GM12878 (cell line): Measurements from ENCODE around the gene TRIM45. TPM values are rescaled to one million over a fixed set of nuclear protein-coding genes. Genes with fewer than 3 reads are reported as not detected.

Source experiments
- ATF7 ChIP-seq: fragments of 450-650 bp; IDR thresholded peaks from 2 replicates; pipeline ENCODE4 v1.6.1; 2016; ENCODE audit warnings: low read depth, mild to moderate bottlenecking
- BRCA1 ChIP-seq: IDR thresholded peaks from 2 replicates; pipeline ENCODE4 v1.6.1; 2011; ENCODE audit warnings: low read depth, low read length, improper control_type of control experiment
- DPF2 ChIP-seq: fragments of 450-650 bp; IDR thresholded peaks from 2 replicates; pipeline ENCODE4 v1.6.1; 2017; ENCODE audit warnings: mild to moderate bottlenecking
- EGR1 ChIP-seq, 2 experiments: IDR thresholded peaks; 1 replicate in 1 of 2; 2 replicates in 1 of 2; pipeline ENCODE4 v1.6.1; 2011 to 2012; ENCODE audit warnings: low read depth in 2 of 2, low read length in 2 of 2, borderline replicate concordance in 1 of 2, mild to moderate bottlenecking in 1 of 2, moderate library complexity in 1 of 2
- ESRRA ChIP-seq: IDR thresholded peaks from 2 replicates; pipeline ENCODE4 v1.6.1; 2012; ENCODE audit warnings: mild to moderate bottlenecking, low read length, improper control_type of control experiment
- FOS ChIP-seq: IDR thresholded peaks from 3 replicates; pipeline ENCODE4 v1.6.1; 2011; ENCODE audit warnings: borderline replicate concordance; ENCODE audit not compliant: insufficient read length; ENCODE audit errors: extremely low read depth
- FOXK2 ChIP-seq: fragments of 450-650 bp; IDR thresholded peaks from 2 replicates; pipeline ENCODE4 v1.6.1; 2017; ENCODE audit warnings: mild to moderate bottlenecking, moderate library complexity
- IKZF1 ChIP-seq: fragments of 450-650 bp; conservative IDR thresholded peaks from 2 replicates; pipeline ENCODE4 v1.6.1; 2017; ENCODE audit warnings: antibody characterized with exemption, mild to moderate bottlenecking
- IKZF2 ChIP-seq, 2 experiments: fragments of 450-650 bp; IDR thresholded peaks; 2 replicates each; pipeline ENCODE4 v1.6.1; 2017; ENCODE audit warnings: mild to moderate bottlenecking in 2 of 2, moderate library complexity in 2 of 2
- JUNB ChIP-seq: IDR thresholded peaks from 2 replicates; pipeline ENCODE4 v1.6.1; 2016; ENCODE audit warnings: antibody characterized with exemption, mild to moderate bottlenecking
- JUND ChIP-seq: IDR thresholded peaks from 2 replicates; pipeline ENCODE4 v1.6.1; 2012; ENCODE audit warnings: low read depth, mild to moderate bottlenecking, low read length, improper control_type of control experiment, moderate library complexity
- MTA3 ChIP-seq: IDR thresholded peaks from 2 replicates; pipeline ENCODE4 v1.6.1; 2012; ENCODE audit warnings: low read length, inconsistent platforms, borderline replicate concordance
- NBN ChIP-seq: fragments of 450-650 bp; IDR thresholded peaks from 2 replicates; pipeline ENCODE4 v1.6.1; 2016
- POLR2A ChIP-seq: IDR thresholded peaks from 2 replicates; pipeline ENCODE4 v1.6.1; 2011; ENCODE audit warnings: low read depth, mild to moderate bottlenecking, low read length
- RAD21 ChIP-seq: IDR thresholded peaks from 2 replicates; pipeline ENCODE4 v1.6.1; 2011; ENCODE audit warnings: mild to moderate bottlenecking, low read depth, low read length, moderate library complexity; ENCODE audit not compliant: insufficient read depth
- RAD51 ChIP-seq: fragments of 450-650 bp; IDR thresholded peaks from 2 replicates; pipeline ENCODE4 v1.6.1; 2016; ENCODE audit warnings: moderate library complexity, mild to moderate bottlenecking, inconsistent platforms
- RFX5 ChIP-seq: IDR thresholded peaks from 2 replicates; pipeline ENCODE4 v1.6.1; 2011; ENCODE audit warnings: low read depth, low read length, improper control_type of control experiment
- SIN3A ChIP-seq: IDR thresholded peaks from 2 replicates; pipeline ENCODE4 v1.6.1; 2012; ENCODE audit warnings: low read depth, low read length, improper control_type of control experiment
- SMAD5 ChIP-seq: IDR thresholded peaks from 2 replicates; pipeline ENCODE4 v1.6.1; 2016; ENCODE audit warnings: antibody characterized with exemption, low read depth
- SMARCA5 ChIP-seq: fragments of 450-650 bp; IDR thresholded peaks from 2 replicates; pipeline ENCODE4 v1.6.1; 2017; ENCODE audit warnings: mild to moderate bottlenecking
- SMC3 ChIP-seq: IDR thresholded peaks from 2 replicates; pipeline ENCODE4 v1.6.1; 2011; ENCODE audit warnings: low read length, improper control_type of control experiment, borderline replicate concordance
- STAT1 ChIP-seq: fragments of 450-650 bp; conservative IDR thresholded peaks from 2 replicates; pipeline ENCODE4 v1.6.1; 2014; ENCODE audit warnings: antibody characterized with exemption, mild to moderate bottlenecking
- SUPT20H ChIP-seq: IDR thresholded peaks from 2 replicates; pipeline ENCODE4 v1.6.1; 2011; ENCODE audit warnings: low read depth, mild to moderate bottlenecking, low read length, moderate library complexity, borderline replicate concordance; ENCODE audit not compliant: control insufficient read depth
- TAF1 ChIP-seq: IDR thresholded peaks from 2 replicates; pipeline ENCODE4 v1.6.1; 2011; ENCODE audit warnings: mild to moderate bottlenecking, low read depth, low read length, borderline replicate concordance
- YY1 ChIP-seq: IDR thresholded peaks from 2 replicates; pipeline ENCODE4 v1.6.1; 2011; ENCODE audit warnings: low read depth, mild to moderate bottlenecking, low read length
- polyA plus RNA-seq, 11 experiments: library from polyadenylated mRNA; depleted of rRNA in 4 of 11; unstranded in 6 of 11; stranded (reverse) in 5 of 11; fragments of >200 nt; fragmentation: Nextera tagmentation in 4 of 11; fragmentation: Illumina TruSeq in 1 of 11; extraction: Ambion mirVana in 4 of 11; extraction: Trizol in 1 of 11; gene quantifications; 1 replicate in 1 of 11; 2 replicates in 10 of 11; pipeline versions ENCODE4 v1.2.1 to v1.2.3, GENCODE V29; 2011 to 2016; ENCODE audit warnings: inconsistent platforms in 2 of 11, missing spikeins in 2 of 11, low read depth in 1 of 11
- total RNA-seq, 4 experiments: library from RNA; depleted of rRNA in 3 of 4; stranded (reverse); fragments of >200 nt in 3 of 4; fragmentation: Illumina TruSeq in 1 of 4; extraction: Trizol in 1 of 4; gene quantifications; 2 replicates each; pipeline versions ENCODE4 v1.2.1 to v1.2.3, GENCODE V29; 2013 to 2021
- TF ChIP-seq, protein P1 (sequence below): fragments of 450-650 bp; IDR thresholded peaks from 2 replicates; pipeline ENCODE4 v1.6.1; 2017; ENCODE audit warnings: borderline replicate concordance
- TF ChIP-seq, protein P2 (sequence below): IDR thresholded peaks from 2 replicates; pipeline ENCODE4 v1.6.1; 2011; ENCODE audit warnings: low read depth, mild to moderate bottlenecking, low read length, moderate library complexity, borderline replicate concordance; ENCODE audit errors: extremely low read depth
- TF ChIP-seq, protein P3 (sequence below): fragments of 450-650 bp; formaldehyde crosslinking; IDR thresholded peaks from 2 replicates; pipeline ENCODE4 v1.4.0; 2022; ENCODE audit warnings: mild to moderate bottlenecking, moderate library complexity

TRIM45 gene
- total and polyA plus RNA-seq, 10 of the 15 experiments (the other 5 are each of a cell fraction or from before 2014, with no cell fraction given): 0.31 to 0.86 (median 0.46) TPM

DNA sequence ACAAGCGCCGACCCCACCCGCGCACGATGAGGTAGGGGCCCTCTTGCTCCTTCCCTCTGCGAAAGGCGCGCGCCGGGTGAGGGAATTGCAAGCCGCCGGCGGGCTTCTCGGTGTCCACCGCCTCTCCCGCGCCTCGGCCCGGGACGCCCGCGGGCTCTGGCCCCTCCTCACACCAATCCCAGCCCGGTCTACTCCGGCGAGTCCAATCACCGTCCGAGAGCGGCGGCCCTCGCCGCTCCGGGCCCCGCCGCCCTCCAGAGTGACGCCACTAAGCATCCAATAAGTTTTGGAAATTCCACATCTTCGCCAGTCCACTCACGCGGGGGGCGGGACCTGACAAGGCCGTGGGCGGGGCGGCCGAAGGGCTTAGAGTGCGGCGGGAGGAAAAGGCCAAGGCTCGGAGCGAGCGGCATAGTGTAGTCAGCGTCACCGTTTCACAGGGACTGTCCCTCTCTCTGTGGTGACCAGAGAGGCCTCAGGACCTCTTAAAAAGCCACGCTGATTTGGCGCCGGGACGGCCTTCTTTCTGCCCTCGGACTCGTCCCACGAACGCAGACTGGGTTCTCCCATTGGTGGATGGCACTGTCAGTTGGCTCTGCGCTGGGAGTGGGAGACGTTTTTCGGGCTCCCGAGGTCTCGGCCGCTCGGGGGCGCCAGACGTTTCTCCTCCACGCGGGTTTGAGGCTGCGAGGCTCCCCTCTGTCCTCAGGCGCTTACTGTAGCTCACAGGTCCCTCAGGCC lies at the start of gene TRIM45 (continued):
- TF ChIP-seq SUPT20H (no peak), RAD51 (no peak), ESRRA (no peak), STAT1 (no peak), SMARCA5 (0 out of 2 replicates have a peak, but pooled peaks have one; percentile 73), MTA3 (no peak), IKZF2 (IDR thresholded peaks at IDR 0.05) (no peak), SMAD5 (no peak), TAF1 (no peak), DPF2 (peak; percentile 73), NBN (peak; percentile 18; the same call in 1 of the 2 replicates), JUNB (no peak), JUND (no peak), ATF7 (no peak), SIN3A (no peak), BRCA1 (no peak), SMC3 (peak; percentile 17; the same call in 1 of the 2 replicates), RAD21 (peak; percentile 23; the same call in 1 of the 2 replicates), YY1 (0 out of 2 replicates have a peak, but pooled peaks have one; percentile 43), POLR2A (peak; percentile 59), FOS (peak; percentile 30), IKZF1 (peak; percentile 27), RFX5 (no peak), FOXK2 (no peak), EGR1 (IDR thresholded peaks at IDR 0.05; ENCODE audit: borderline replicate concordance in 1 of 2, low read depth in 2 of 2, low read length in 2 of 2) (no peak; a peak in 1 of 3 replicates)
- TF ChIP-seq, protein P1, sequence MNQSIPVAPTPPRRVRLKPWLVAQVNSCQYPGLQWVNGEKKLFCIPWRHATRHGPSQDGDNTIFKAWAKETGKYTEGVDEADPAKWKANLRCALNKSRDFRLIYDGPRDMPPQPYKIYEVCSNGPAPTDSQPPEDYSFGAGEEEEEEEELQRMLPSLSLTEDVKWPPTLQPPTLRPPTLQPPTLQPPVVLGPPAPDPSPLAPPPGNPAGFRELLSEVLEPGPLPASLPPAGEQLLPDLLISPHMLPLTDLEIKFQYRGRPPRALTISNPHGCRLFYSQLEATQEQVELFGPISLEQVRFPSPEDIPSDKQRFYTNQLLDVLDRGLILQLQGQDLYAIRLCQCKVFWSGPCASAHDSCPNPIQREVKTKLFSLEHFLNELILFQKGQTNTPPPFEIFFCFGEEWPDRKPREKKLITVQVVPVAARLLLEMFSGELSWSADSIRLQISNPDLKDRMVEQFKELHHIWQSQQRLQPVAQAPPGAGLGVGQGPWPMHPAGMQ: no peak
- TF ChIP-seq, protein P2, sequence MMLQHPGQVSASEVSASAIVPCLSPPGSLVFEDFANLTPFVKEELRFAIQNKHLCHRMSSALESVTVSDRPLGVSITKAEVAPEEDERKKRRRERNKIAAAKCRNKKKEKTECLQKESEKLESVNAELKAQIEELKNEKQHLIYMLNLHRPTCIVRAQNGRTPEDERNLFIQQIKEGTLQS: no peak
- TF ChIP-seq, protein P3, sequence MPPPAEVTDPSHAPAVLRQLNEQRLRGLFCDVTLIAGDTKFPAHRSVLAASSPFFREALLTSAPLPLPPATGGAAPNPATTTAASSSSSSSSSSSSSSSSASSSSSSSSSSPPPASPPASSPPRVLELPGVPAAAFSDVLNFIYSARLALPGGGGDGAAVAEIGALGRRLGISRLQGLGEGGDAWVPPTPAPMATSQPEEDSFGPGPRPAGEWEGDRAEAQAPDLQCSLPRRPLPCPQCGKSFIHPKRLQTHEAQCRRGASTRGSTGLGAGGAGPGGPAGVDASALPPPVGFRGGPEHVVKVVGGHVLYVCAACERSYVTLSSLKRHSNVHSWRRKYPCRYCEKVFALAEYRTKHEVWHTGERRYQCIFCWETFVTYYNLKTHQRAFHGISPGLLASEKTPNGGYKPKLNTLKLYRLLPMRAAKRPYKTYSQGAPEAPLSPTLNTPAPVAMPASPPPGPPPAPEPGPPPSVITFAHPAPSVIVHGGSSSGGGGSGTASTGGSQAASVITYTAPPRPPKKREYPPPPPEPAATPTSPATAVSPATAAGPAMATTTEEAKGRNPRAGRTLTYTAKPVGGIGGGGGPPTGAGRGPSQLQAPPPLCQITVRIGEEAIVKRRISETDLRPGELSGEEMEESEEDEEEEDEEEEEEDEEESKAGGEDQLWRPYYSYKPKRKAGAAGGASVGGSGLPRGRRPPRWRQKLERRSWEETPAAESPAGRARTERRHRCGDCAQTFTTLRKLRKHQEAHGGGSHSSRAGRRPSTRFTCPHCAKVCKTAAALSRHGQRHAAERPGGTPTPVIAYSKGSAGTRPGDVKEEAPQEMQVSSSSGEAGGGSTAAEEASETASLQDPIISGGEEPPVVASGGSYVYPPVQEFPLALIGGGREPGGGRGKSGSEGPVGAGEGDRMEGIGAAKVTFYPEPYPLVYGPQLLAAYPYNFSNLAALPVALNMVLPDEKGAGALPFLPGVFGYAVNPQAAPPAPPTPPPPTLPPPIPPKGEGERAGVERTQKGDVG (CRISPR knock-in tag): no peak
